ENCODE results near the gene INTS15.
"Not testable (repeated sequence)": the region's sequence is repeated elsewhere in the genome, so short reads cannot be mapped to it uniquely, and the experiment has no call there.

The INTS15 gene

GRCh38 chr7:6577369-6578113 lies 12.3 kb upstream of the INTS15 start, which contains the start of gene ZDHHC4:
Gene ZDHHC4 (plus strand): TSS chr7:6577454. CDS start chr7:6580562, 3,108 bp downstream.
- DNase-seq = no peak

DNA sequence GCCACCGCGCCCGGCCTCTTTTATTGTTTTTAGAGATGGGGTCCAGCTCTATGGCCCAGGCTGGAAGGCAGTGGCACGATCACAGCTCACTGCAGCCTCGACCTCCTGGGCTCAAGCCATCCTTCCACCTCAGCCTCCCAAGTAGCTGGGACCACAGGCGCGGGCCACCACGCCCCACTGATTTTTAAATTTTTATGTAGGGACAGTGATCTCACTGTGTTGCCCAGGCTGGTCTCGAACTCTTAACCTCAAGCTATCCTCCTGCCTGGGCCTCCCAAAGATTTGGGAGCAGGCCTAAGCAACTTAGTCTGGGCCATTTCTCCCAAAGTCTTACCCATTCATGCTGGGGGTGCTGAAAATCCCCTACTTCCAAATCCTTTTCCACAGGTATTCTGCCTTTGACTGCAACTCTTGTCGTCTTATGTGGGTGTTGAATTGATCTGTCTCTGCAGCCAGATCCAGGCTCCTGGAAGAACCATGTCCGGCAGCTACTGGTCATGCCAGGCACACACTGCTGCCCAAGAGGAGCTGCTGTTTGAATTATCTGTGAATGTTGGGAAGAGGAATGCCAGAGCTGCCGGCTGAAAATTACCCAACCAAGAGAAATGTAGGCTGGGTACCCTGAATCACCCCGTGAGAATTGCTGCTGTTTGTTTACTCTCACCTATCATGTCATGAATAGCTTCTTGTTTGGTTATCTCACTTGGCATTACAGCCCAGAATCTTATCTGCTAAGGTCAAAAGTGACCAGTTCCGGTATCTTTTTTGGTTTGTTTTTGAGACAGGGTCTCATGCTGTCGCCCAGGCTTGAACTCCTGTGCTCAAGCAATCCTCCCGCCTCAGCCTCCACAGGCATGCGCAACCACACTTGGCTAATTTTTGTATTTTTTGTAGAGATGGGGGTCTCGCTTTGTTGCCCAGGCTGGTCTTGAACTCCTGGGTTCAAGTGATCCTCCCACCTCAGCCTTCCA lies 11.4 kb upstream of the INTS15 start:
- DNase-seq = no peak

DNA sequence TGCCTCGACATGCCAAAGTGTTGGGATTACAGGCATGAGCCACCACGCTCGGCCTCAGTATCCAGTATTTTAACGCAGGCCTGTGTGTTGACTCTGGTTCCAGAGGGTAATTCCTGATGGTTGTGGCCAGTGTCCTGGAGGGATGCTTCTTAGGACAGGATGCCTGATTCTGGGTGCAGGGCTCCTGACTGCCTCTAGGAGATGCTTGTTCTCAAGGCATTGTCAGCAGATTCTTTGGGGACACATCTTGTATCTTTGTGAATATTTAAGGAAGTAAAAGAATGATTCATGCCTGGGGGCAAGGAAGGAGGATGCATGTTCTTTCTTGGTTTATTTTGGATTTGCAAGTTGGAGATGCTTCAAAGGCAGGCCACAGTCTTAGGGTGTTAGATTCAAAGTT lies 10.4 kb upstream of the INTS15 start:
- DNase-seq = no peak

GRCh38 chr7:6585746-6586432 lies 3.9 kb upstream of the INTS15 start:
- DNase-seq = not testable (repeated sequence)

- DNase-seq = no peak
These were observed 1.3 kb upstream of the INTS15 start for GRCh38 chr7:6588566-6588965.

- no peak for DNase-seq
These were observed 531 bp upstream of the INTS15 start for GRCh38 chr7:6589151-6589828.

DNA sequence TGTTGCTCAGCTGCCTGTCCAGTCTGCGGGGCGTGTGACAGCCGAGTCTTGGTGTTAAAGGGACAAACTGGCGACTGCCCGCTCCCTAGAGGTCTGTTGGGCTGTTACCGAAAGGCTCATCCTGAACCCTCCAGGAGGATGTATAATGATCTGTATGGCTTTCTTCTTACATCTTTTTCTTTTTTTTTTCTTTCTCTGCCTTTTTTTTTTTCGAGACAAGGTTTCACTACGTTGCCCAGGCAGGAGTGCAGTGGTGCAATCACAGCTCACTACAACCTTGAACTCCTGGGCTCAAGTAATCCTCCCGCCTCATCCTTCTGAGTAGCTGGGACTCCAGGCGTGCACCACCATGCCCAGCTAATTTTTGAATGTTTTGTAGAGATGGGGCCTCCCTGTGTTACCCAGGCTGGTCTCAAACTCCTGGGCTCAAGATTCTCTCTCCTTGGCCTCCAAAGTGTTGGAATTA lies 857 bp downstream of the INTS15 start:
- DNase-seq = no peak

DNA sequence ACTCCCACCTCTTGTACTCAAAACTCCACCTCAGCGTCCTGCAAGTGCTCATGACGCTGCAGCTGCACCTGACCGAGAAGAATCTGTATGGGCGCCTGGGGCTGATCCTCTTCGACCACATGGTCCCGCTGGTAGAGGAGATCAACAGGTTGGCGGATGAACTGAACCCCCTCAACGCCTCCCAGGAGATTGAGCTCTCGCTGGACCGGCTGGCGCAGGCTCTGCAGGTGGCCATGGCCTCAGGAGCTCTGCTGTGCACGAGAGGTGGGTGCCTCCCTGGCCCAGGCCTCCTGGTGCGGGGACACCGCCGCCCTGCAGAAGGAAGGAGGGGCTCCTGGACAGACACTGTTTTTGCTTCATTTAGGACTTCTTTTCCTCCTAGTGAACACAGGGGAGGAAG lies 10.3 kb downstream of the INTS15 start:
- DNase-seq = no peak

DNA sequence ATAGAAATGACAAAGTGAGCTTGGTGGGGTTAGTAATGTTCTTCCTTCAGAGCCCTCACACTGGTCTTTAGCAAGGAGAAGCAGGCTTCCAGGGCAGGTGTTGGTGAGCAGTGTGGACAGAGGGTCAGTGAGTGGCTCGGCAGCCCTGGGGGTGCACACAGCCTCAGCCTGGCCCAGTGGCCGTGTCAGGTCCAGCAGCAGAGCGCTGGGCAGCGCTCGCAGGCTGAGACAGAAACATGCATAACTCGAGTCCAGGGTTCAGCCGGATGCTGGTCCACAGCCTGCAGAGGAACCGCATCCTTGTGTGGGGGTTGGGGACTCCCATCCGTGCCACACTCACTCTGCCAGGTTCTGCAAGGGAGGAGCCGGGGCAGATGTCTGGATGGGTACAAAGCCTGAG lies 14.6 kb downstream of the INTS15 start:
- DNase-seq = no peak

DNA sequence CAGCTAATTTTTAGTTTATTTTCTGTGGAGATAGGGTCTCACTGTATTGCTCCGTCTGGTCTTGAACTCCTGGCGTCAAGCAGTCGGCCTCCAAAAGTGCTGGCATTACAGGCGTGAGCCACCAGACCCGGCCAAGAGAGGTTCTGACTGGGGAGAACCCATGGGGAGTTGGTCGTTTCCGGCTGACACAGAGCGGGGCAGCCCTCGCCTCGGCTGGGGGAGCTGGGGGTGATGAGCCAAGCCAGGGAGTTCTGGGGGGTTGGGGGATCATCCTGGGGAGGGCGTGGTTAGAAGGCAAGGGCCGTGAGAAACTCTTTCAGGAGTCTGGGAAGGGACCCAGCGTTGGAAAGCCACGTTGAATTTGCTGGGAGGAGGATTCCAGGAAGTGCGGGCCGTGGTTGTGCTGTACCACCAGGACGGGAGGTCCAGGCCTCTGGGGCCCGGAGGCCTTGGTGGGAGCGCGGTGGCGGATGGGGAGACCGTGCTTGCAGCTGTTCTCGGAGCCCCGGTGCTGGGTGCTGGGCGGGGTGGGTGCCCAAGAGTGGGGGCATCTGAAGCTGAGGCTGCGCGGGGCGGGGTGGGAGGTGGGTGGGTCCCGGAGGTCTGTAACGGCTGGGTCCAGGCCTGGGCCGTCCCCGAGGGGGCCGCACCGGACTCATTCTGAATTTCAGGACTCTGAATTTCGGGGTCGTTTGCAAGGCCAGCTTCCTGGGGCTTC lies 17.2 kb downstream of the INTS15 start:
- no peak for DNase-seq

GRCh38 chr7:6607651-6608051 lies 17.8 kb downstream of the INTS15 start:
- DNase-seq = no peak

- no peak for DNase-seq
These were observed 18.3 kb downstream of the INTS15 start for GRCh38 chr7:6608081-6608480.

- DNase-seq = no peak
These were observed 19.0 kb downstream of the INTS15 start for GRCh38 chr7:6608794-6609193.

DNA sequence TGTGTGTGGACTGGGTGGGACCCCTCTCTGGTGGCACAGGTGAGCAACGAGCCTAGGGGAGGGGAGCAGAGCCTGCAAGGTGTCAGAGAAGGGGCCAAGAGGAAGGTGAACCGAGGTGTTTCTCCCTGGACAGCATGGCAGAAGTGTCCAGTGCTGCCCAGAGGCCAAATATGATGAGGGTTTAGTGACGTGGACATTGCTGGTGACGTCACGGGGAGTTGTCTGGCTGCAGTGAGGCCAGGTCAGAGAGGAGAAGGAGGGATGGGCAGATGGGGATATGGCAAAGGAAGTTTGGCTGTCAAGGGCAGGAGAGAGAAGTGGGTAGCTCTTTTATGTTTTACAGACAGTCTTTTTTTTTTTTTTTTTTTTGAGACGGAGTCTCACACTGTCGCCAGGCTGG lies 23.0 kb downstream of the INTS15 start:
- DNase-seq = no peak

DNA sequence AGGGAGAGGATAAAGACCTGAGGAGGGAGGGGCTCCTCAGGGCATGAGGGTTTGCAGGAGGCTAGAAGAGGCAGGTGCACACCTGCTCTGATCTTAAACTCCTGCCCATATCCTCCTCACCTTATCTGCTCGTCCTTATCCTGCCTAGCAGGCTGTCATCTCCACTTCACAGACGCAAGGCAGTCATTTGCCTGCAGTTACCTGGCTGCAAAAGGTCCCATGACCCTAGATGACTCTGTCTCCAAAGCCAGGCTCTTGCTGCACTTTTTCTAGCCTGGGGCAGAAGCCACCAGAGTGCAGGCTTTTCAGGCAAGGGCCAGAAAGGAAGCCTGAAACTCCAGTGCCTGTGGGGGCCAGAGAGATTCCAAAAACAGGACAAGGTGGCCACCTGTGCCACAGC lies 23.9 kb downstream of the INTS15 start:
- no peak for DNase-seq

DNA sequence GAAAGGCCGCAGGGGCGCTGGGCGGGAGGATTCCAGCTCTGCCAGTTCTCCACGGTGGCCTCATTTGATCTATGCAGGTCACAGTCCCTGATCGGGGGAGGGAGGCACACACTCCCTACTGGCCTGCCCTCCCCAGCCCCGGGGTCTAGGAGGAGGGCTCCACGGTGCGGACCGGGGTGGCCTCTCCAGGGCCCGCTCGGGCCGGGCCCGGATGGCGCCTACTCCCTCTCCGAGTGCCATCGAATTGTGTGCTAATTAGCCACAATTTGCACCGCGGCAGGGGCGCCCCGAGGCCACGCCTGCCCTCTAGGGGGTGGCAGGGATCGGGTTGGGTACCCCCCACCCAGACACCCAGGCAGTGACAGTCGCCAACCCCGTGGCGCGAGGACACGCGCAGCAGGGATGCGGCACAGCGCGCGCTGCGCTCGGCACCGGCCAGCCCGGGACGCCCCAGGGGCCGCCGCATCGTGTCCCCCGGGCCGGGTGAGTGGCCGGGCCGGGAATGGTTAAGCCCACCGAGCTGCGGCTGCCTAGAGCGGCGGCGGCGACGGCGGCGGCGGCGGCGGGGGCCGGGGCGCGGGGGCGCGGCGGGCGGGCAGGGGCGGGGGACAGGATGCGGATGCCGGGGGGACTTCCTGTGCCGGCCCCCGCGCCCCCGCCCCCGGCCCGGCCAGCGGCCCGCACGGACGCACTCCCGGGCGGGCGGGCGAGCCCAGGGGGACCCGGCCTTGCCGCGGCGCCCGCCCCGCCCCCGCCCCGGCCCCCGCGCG lies 25.3 kb downstream of the INTS15 start, which contains the start of gene ZNF853:
ZNF853 (plus strand) TSS at position 658 of the 770 bp plus-strand sequence. CDS start 565 bp downstream, outside the sequence.
- no peak for DNase-seq

- no peak for DNase-seq
These were observed 26.1 kb downstream of the INTS15 start for GRCh38 chr7:6615723-6616555.

GRCh38 chr7:6616854-6617643 lies 27.2 kb downstream of the INTS15 start:
- DNase-seq = no peak

DNA sequence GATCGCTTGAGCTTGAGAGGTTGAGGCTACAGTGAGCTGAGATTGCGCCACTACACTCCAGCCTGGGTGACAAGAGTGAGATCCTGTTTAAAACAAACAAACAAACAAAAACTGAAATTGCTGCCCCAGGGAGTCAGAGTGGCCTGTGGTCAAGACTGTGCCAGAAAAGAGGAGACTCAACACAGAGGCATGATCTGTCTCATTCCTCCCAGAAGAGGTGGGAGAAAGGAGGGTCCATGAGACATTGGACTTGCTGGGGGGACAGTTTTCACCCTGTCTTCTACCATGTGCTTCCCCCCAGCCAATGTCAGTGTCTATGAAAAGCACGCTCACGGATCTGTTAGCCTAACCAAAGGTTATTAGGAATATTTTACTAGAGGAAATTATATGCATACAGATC lies 28.8 kb downstream of the INTS15 start:
- DNase-seq = no peak

All from cortex of kidney (tissue), 1 donor.